GM19328 (cell line): ENCODE results near the gene MDH1.
"Not testable (repeated sequence)": the region's sequence is repeated elsewhere in the genome, so short reads cannot be mapped to it uniquely, and the experiment has no call there.

Source experiments
- ATAC-seq: cut with Tn5 transposase; IDR thresholded peaks from one replicate; pipeline ENCODE4 v1.9.1; 2021; ENCODE audit warnings: mild to moderate bottlenecking, moderate library complexity; ENCODE audit not compliant: unreplicated experiment

MDH1 gene

DNA sequence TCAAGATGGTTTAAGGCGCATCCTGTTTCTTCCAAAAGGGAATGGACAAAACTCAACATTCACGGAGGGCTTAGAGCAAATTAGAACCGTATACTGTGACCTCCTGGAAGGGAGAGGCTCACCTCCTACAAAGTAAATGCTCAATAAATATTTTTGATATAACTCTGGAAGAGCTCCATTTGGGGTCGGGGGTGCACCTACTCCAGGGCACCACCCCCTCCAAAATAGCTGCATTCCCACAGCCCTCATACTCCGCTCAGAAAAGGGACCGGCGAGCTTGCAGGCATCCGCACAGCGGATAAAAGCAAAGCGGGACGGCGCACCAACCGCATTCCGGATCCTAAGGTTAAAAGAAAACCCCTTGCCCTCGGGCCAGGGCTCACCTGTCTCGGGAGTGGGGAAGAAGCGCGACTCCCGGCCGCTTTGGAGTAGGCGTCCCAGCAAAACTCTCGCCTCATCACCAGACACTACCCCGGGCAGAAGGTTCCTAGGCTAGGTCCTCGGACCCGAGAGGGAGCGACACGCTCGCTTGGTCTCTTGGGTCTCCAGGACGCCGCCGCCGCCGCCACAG lies 864 bp upstream of the MDH1 start:
- no peak for ATAC-seq

- ATAC-seq, result peak; percentile 5
Observed at GRCh38 chr2:63589148-63589958, 590 bp downstream of the MDH1 start.

GRCh38 chr2:63590626-63591408 lies 2.1 kb downstream of the MDH1 start:
- no peak for ATAC-seq

DNA sequence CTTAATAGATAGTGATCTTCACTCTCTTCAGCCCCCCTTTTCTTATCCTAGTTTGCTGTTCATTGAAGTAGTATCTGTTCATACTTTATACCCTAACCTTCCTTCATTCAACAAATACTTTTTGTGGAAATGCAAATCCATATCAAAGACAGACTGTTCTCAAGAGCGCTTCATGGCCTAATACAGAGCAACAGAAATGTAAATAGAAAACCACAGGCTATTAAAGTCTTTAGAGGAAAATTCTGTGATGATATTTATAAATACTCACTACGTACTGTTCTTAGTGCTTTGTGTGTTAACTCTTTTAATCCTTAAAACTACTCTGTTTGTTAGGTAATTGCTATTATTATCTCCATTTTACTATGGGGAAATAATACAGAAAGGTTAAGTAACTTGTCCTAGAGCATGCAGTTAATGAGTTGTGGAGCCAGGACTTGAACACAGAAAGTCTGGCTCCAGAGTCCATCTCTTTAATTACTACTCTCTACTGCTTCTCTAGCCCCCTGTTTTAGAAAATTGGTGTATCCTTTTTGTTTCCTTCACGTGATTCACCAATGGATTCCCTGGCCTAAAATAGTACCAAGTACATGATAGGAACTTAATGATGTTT lies 2.9 kb downstream of the MDH1 start:
- ATAC-seq, result no peak

GRCh38 chr2:63594660-63595059 lies 5.9 kb downstream of the MDH1 start:
- ATAC-seq, result no peak

DNA sequence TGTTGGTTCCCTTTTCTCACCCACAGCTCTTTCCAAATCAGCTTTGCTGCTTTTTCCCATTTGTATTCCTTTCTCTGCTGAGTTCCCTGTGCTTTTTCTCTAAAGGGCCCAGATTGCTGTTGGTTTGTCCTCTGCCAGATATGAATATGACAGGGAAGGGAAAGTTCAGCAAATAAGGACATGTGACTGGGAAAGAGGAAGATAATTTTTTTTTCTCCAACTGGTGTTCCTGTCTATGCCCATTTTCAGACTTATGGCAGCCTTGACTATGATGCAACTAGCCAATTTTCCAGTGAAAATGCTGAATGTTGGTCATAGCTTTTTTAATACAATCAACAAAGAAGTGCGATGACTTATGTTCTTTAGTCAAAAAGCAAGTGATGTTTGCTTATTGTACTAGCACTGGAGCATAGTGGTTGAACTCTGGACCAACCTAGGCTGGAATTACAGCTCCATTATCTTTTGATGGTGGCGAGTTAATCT lies 7.7 kb downstream of the MDH1 start:
- ATAC-seq, result no peak

GRCh38 chr2:63598981-63599380 lies 10.2 kb downstream of the MDH1 start:
- ATAC-seq, result no peak

DNA sequence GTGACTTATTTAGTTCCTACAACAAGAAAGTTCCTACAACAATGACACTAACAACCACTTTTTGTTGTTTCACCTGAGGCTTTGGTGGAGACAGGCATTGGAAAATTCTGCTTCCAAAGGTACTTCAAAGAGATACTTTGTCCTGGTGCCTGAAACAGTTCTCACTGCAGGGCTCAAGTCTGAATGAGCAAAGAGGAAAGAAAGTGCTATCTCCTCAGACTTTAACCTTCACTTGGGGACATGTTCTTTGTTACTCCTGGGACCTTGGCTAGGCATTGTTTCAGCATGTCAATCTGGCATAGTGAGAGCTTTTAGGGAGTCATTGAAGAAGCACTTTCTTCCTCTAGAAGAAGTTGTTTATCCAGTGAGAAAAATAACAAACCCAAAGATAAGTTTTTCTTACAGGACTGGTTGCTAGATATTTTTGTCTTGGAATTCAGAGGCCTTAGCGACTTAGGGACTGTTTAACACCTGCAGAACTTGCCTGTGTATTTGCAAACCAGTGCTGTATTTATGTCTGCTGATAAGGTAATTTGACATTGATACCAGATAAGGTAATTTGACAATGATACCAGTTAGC lies 12.2 kb downstream of the MDH1 start:
- no peak for ATAC-seq

DNA sequence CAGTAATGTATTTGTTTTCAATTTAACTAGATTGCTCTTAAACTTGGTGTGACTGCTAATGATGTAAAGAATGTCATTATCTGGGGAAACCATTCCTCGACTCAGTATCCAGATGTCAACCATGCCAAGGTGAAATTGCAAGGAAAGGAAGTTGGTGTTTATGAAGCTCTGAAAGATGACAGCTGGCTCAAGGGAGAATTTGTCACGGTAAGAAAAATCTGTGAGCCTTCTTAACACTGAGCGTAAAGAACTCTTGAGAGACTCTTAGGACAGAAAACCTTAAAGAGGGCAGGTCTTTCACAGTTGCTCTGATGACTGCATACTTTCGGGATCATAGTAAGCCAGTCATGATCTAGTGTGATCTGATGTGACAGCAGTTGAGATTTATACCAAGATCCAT lies 15.9 kb downstream of the MDH1 start:
- no peak for ATAC-seq

DNA sequence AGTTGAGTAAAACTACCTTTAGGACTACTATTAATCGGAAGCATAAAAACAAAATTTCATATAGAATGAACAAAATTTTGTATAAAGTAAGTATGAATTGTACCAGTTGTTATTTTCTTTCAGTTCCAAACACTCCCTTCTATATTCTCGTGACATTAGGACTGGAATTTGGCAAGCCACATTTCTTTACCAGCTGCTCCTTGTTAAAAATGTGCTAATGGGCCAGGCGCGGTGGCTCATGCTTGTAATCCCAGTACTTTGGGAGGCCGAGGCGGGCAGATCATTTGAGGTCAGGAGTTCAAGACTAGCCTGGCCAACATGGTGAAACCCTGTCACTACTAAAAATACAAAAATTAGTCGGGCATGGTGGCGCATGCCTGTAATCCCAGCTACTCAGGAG lies 20.1 kb downstream of the MDH1 start:
- not testable (repeated sequence) for ATAC-seq

- no peak for ATAC-seq
Observed at GRCh38 chr2:63610525-63610924, 21.8 kb downstream of the MDH1 start.

DNA sequence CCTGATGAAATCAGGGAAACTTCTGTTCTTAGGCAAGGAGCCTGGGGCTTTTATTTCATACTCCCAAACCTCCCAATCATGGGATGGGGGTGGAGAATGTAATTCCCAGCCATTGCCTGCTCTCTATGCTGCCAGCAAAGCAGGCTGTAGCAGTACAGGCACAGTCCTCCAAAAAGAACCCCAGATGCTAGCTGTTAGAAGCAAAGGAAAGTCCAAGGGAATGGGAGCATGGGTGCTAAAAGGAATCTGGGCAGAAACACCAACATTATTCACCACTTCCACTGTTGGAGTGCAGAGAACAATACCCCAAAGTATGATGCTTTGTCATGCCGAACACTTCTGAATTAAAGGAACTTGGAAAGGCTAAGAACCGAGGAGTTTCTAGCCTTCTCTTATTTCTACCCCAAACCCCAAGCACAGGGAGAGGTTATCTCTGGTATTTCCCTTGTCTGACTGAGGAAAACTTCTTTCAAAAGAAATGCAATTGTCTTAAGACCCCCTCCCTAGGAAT lies 24.7 kb downstream of the MDH1 start:
- no peak for ATAC-seq

GRCh38 chr2:63614448-63614968 lies 25.7 kb downstream of the MDH1 start:
- no peak for ATAC-seq

DNA sequence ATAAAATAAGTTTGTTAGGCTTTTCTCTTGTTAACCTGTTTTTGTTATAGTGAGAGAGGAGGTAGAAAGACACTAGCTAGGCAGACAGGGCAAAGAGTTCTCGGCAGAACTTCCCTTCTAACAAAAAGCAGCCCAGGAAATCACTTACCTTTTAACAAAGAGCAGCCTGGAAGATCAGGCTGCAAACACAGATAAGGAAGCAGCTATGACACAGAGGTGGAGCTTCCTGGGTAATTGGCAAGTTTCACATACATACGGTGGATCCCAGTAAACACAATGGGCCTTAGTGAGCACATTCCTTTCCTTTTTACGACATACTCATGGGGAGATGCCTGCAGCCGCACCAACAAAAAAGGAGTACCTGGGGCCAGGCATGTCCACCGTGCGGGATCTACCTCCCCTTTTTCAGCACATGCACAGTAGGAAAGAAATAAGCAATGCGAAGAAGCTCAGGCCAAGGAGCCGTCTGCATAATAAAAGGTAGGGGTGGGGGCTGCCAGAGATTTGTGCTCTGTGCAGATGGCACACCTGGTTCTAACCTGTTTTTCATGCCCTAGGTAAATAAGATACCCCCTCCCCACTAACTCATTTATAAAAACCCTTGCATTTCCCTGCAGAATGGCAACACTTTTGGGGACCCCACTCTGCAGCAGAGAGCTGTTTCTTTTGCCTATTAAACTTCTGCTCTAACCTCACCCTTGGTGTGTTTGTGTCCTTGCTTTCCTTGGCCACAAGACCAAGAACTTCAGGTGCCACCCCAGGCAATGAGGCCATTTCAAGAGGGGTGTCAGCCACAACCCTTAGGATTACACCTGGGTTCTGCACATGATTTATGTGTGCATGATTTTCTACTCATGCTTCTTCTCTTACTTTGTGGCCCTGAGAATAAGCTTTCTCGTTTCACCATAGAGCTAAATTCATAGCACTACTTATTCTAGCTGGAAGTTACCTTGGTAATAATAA lies 26.5 kb downstream of the MDH1 start:
- ATAC-seq, result no peak

DNA sequence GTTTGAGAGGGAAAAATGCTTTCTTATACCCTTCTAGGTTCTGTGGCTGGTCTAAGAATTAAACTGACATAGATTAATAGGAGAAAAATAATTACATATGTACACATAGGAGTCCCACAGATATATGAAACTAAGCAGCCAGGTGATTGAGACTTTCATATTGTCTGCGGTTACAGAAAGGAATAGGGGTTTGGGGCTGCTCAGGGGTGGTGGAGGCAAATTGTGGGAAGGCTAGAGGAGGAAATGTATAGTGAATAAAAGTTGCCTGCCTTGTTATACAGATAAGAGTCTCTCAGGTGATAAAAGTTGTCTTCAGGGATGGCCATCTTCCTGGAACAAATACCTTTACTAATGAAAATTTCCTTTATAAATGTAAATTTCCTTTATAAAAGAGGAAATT lies 28.6 kb downstream of the MDH1 start:
- no peak for ATAC-seq

DNA sequence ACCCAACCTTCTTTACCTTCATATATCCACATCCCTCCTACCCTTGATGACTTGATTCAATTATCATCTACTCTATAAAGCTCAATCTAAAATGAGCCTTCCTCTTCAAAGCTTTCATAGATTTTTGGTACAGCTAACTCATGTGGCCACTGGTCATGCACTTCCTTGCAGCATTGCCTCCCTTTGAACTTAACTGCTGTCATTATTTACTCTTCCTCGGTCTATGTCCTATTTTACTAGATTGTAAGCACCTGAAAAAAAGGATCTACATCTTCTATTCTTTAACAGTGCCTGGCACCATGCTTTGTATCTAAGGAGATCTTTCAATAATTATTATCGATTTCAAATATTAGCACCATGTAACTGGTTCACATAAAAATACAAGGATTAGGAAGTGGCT lies 30.6 kb downstream of the MDH1 start:
- ATAC-seq, result no peak

DNA sequence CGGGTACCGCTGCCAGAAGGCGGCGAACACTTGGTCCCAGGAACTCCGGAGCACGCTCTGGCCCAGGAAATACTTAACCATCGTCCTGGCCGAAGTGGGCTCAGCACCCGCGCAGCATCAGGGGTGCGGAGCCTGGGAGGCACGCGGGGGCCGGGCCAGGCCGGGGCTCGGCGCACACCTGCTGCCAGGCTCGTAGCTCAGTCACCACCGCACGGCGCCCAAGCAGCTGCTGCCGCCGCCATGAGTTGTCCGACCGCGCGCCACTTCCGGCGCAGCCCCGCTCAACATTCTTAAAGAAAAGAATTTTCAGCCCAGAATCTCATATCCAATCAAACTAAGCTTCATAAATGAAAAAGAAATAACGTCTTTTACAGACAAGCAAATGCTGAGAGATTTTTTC lies 34.0 kb downstream of the MDH1 start:
- no peak for ATAC-seq

- not testable (repeated sequence) for ATAC-seq
Observed at GRCh38 chr2:63623763-63624162, 35.0 kb downstream of the MDH1 start.

DNA sequence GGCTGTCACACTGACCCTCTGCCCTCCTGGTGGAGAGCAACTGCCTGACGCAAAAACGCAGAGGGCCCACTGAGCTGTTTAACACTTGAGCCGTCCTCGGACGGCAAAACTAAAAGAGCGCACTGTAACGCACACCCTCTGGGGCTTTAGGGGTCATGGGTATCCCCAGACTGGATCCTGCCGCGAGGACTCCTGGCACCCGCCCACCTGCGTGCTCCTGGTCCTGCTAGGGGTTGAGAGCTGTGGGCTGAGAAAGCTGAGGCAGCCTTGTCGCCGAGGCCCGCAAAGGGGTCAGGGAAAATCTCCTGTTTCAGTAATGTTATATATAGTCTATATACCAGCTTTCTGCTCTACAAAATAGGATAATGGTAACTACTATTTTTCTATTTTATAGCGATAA lies 39.1 kb downstream of the MDH1 start:
- ATAC-seq, result no peak
